Measurements from ENCODE around the gene BIRC6.

BIRC6 gene

DNA sequence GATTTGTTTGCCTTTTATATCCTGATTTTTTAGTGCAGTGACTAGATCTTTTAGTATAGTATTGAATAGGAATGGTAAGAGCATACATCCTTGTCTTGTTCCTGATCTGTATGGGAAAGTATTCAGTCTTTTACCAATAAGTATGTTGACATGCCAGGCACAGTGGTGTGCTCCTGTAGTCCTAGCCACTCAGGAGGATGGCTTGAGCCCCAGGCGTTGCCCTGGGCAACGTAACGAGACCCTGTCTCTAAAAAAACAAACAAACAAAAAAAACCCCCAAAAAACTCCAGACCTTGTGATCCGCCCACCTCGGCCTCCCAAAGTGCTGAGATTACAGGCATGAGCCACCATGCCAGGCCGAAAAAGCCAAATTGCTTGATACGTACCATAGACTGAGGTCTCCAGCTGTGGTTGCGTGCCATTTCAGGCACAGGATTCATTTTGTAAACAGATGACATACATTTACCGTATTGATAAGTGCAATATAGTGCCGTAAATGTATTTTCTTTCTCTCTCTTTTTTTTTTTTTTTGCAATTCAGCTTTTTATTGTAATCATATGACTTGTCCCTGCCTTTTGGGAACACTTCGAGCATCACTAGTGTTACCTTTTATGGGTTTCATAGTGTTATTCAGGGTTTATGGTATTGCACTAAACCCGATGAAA, 18.5 kb downstream of the BIRC6 start:
- DNase-seq = no peak

DNA sequence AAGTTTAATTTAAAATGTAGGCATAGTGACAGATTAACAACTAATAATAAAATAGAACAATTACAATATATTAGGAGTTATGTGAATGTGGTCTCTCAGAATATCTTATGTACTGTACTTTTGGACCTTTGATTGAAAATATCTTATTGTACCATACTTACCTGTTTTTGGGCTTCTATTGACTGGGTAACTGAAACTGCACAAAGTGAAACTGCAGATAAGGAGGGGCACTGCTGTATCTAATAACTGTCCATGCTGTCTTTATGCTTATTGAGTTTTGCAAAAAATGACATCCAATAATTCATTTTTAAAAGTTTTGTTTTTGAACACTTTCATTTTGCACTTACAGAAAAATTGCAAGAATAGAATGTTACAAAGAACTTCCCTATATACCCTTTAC, 19.9 kb downstream of the BIRC6 start:
- DNase-seq = no peak

DNA sequence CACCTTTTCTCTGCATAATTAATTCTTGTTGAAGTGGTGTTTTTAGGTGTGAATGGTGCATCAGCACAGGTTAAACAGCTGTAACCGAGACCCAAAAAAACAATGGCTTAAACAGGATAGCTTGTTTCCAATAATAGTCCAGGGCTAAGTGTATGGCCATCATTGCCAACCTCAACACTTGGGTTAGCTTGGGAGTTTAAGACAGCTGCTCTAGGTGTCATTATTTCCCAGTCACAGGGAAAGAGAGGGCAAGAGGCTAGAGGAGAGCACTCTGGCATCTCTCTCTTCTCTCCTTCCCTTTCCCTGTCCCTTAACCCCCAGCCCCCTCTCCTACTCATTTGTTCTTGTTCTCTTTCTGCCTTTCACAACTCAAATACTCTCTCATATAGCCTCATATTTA, 21.1 kb downstream of the BIRC6 start:
- DNase-seq = no peak

DNA sequence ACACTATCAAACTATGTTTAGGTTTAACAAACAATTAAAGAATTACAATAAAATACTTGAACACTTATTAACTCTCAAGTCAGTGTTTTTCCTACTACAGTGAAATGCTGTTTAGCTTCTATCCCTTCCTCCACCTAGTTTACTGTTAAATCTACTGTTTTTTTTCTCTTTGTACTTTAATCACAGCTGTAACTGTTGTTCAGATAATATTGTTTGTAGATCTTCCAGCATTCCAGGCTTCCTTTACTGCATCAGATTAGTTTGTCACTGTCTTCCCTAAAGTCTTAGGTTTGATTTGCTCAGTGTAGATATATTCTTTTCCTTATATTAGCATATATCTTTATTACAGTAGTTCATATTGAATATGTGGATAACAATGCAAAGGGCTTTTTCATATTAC, 22.5 kb downstream of the BIRC6 start:
- DNase-seq = no peak

DNA sequence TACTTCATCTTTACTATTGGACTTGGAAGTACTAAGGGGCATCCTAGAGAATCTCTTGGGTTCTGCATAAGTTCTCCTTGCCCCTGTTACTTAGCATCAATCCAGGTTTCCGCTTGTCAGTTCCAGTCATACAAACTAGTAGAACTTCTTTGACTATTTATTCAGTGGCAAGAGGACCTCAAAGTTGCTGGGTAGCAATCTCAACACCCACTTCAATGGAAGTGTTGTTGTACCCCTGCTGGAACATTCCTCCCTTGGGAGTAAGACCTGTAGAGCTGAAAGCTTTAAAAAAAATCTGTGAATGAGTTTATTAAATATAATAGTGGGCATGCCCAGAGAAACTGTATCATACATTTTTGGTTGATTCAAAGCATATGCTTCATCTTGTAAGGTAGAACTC, 27.0 kb downstream of the BIRC6 start:
- DNase-seq = no peak

DNA sequence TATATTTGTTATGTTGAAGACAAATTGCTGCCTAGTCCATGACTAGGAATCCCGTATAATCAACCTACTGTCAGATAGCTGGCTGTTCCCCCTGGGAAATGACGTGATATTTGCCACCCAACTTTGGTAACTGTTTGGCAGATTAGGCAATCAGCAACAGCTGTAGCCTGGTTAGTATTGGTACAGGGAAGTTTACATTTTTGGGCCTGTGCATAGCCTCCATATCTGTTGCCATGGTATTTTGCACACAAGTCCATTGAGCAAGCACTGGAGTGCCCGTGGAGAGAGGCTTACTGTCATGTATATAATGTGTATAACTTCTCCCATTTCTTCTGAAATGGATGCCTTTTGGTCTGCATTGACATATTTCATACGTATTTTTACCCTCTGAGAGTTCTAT, 27.7 kb downstream of the BIRC6 start:
- no peak for DNase-seq

DNA sequence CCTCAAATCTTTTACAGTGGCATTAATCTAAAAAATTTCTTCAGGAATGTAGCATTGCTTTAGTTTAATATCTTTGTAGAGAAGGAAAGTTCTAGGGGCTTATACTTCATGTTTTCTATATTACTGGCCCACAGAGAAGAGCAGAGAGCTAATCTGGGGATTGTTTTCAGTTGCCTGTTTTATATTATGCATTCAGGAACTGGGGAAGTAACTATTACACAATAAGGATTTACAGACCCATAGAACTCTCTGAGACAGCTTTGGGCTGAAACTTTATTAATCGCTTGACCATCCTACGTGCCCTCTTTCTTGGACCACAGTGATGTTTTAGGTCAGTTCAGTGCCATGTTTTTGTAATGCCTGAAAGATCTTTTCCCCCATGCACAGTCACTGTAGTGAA, 29.9 kb downstream of the BIRC6 start:
- DNase-seq = no peak

DNA sequence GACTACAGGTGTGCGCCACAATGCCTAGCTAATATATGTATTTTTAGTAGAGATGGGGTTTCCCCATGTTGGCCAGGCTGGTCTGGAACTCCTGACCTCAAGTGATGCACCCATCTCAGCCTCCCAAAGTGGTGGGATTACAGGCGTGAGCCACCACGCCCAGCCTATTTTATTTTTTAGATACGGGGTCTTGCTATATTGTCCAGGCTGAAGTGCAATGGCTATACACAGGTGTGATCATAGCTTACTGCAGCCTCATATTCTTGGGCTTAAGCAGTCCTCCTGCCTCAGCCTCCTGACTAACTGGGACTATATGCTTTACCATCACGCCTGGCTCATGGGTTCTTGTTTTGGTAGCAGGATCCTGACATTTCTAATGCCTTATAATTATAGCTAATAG, 42.4 kb downstream of the BIRC6 start:
- no peak for DNase-seq

DNA sequence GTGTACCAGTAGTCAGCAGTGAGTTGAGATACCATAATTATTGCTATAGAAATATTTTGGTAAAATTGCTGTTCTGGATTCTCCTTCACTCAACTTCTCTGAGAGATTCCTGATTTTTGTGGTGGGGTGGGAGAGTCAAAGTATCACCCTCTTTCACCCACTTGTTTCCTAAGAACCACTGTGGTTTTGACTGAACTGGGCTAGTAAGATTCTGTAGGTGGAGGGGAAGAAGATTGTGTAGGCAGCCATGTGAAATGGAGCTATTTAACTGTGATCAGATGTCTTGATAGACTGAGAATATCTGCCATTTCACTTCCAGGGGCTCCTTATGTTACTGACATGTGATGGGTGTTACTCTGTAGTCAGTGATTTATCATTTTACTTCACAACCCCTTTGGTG, 45.3 kb downstream of the BIRC6 start:
- no peak for DNase-seq

DNA sequence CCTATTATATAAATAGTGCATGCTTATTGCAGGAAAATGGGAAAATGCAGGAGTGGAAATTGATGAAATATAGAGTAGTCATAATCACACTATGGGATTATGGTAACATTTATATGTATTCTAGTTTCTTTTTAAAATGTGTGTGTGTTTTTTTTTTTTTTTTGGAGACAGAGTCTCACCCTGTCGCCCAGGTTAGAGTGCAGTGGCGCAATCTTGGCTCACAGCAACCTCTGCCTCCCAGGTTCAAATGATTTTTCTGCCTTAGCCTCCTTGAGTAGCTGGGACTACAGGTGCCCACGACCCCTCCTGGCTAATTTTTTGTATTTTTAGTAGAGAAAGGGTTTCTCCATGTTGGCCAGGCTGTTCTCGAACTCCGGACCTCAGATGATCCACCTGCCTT, 47.0 kb downstream of the BIRC6 start:
- DNase-seq = no peak

DNA sequence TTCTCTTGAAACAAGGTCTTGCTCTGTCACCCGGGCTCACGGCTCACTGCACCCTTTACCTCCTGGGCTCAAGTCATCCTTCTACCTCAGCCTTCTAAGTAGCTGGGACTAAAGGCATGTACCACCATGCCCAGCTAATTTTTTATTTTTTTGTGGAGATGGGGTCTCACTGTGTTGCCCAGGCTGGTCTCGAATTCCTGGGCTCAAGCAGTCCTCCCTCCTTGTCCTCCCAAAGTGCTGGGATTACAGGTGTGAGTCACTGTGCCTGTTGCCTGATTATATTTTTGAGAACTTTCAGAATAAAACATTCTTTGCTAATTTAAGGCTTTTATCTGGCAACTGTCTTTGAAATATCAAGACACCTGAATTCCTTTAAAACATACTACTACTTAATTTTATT, 47.9 kb downstream of the BIRC6 start:
- no peak for DNase-seq

DNA sequence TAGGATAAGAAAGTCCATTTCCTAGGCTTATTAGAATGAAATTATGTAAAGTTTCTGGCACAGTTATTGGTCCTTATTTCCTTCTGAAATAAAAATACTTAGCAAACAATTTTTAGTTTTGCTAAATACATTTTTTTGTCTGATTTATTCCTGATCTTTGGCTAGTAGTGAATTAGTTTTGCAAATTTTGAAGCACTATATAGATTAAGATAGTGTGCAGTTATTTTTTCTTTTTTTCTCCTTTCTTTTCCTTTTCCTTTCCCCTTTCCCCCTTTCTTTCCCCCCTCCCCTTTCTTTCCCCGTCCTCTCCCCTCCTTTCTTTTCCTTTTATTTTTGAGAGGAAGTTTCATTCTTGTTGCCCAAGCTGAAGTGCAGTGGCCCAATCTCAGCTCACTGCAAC, 59.7 kb downstream of the BIRC6 start:
- no peak for DNase-seq

DNA sequence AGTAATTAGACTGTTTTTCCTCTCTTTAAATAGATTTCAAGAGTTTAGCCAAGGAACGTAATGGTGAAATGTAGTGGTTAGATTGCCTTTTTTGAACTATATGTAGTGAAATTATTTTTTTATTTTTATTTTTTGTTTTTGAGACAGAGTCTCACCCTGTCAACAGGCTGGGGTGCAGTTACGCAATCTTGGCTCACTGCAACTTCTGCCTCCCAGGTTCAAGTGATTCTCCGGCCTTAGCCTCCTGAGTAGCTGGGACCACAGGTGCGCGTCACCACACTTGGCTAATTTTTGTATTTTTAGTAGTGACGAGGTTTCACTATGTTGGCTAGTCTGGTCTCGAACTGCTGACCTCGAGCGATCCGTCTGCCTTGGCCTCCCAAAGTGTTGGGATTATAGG, 60.8 kb downstream of the BIRC6 start:
- no peak for DNase-seq

DNA sequence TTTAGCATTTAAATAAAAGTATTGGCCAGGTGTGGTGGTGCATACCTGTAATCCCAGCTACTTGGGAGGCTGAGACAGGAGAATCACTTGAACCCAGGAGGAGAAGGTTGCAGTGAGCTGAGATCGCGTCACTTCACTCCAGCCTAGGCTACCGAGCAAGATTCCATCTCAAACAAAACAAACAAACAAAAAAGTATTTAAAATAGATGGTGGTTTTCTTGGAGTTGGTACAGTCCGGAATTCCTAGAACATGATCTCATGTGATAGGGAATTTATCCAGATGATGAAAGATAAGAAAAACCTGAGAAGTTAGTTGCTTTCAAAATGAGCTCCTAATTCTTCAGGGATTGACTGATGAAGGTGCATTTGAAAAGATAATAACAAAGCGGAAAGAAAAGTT, 62.0 kb downstream of the BIRC6 start:
- no peak for DNase-seq

DNA sequence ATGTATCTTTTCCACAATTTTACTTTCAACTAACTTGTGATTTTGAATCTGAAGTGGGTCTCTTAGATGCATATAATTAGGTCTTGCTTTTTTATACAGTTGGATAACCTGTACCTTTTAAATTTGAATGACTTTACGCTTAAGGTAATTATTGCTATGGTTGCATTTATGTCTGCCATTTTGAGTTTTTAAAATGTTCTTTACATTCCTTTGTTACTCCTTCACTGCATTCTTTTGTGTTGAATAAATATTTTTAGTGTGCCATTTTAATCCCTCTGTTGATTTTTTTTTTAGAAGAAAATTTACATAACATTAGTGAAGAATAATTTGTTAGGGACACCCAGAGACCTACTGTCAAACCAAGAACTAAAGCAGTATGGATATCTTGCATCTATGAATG, 65.3 kb downstream of the BIRC6 start:
- DNase-seq = no peak

DNA sequence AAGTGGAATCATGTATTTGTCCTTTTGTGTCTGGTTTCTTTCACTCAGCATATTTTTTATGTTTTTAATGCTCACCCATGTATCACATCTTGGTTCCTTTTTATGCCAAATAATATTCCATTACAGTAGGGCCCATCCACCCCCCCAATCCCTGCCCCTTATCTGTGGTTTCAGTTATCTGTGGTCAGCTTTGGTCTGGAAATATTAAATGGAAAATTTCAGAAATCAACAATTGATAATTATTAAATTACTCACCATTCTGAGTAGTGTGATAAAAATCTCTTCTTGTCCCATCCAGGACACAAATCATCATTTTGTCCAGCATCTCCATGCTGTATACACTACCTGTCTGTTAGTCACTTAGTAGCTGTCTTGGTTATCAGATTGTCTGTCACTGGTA, 66.7 kb downstream of the BIRC6 start:
- no peak for DNase-seq

DNA sequence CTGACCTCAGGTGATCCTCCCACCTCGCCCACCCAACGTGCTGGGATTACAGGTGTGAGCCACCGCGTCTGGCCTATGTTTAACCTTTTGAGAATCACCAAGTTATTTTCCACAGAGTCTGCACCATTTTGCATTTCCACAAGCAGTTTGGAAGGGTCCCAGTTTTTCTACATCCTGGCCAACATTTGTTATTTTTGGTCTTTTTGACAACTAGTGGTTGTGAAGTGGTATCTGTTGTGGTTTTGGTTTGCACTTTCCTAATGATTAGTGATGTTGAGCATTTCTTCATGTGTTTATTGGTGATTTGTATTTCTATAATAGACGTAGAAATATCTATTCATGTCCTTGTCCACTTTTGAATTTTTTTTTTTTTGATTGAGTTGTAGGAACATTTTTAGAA, 67.9 kb downstream of the BIRC6 start:
- DNase-seq = no peak

DNA sequence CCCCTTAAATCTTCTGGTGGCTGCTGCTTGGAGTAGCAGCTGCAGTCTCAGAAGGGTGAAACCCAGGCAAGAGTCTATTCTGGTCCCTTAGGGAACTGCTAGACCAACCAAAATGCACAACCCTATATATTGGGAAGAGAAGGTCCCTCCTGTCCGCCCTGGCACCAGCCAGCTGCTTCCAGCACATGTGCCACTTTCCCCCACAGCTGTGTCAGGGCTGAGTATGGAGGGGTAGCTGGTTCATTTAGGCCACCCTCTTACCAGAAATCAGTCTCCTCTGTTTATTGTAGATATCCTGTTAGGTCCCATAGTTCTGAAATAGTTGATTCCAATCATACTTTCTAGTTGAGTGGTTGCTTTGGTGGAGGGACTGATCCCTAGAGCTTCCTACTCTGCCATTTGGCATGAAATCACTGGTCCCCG, 68.9 kb downstream of the BIRC6 start:
- no peak for DNase-seq

DNA sequence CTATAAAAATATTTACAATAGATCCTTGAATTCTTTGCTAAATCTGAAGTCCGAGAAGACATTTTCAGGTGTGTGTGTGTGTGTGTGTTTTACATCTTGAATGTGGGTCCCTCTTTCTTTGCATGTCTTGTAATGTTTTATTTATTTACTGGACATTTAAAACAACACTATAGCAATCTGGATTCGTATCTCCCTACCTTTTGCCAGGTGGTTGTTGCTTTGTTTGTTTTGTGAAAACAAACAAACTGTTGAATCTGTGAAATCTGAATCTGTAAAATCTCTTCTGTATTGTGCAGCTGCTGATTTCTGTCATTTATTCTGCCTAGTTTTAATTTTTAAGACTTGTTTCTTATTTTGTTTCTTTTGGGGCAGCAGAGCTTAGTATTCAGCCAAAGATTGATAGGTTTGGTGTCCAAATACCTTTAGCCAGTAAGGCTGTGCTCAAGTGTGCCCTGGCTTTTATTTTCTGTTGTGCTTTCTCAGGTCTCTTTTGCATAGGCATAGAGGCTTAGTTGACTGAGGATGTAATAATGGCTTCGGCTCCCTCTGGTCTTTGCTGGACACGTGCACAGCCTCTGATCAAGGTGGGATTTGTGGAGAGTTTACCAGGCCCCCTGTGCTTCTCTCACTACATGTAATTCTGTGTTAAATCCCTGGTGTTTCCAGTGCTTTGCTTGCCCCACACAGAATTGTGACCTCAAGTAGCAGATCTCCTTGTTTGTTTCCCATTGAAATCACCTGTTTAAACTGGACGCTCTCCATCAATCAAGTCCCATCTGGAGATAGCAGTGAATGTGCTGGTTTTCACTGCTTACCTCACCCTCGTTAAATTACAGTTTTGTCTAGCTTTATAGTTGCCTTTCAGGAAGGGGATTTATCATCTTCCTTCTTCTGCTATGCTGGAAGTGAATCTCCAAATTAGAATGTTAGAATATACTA, 71.1 kb downstream of the BIRC6 start:
- no peak for DNase-seq

DNA sequence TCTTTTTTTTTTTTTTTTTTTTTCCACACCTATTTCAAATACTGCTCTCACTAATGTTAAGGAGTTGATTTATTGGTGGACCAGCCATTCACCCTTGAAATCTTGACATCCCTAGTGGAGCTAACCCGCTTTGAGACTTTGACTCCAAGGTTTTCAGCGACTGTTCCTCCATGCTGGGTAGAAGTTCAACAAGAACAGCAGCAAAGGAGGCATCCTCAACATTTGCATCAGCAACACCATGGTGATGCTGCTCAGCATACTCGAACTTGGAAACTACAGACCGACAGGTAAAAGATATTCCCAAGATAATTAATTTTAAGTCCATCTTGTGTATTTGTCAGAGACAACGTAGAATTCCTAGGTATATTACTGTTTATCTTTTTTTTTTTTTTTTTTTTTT, 74.0 kb downstream of the BIRC6 start:
- DNase-seq = no peak

DNA sequence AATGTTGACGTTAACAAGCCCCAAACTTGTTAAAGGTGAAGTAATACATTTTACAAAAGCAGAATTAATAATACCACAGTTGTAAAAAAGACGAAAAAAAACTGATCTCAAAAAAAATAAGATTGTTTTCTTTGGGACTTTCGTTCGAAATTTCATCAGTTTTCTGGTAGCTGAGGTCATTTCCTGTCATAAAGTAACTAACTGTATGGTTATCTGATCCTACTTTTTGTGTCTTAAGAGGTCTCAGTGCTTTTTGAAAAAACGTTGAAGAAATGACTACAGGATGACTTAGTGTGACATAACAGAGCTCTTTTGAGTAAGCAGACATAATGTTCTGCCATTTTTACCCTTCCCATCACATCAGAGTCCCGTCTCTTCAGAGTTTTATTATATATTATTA, 79.3 kb downstream of the BIRC6 start:
- DNase-seq = no peak

DNA sequence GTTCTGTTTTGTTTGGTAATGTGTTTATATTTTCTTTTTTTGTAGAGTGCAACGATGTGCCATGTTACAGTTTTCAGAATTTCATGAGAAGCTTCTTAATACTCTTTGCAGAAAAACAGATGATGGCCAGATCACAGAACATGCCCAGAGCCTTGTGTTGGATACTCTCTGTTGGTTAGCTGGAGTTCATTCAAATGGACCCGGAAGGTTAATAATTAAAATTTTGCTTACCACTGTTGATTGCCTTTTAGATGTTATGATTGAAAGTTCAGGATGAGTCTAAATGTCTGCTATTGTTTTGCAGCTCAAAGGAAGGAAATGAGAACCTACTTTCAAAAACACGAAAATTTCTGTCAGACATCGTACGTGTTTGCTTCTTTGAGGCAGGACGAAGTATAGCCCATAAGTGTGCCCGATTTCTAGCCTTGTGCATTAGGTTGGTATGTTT, 85.2 kb downstream of the BIRC6 start:
- no peak for DNase-seq

DNA sequence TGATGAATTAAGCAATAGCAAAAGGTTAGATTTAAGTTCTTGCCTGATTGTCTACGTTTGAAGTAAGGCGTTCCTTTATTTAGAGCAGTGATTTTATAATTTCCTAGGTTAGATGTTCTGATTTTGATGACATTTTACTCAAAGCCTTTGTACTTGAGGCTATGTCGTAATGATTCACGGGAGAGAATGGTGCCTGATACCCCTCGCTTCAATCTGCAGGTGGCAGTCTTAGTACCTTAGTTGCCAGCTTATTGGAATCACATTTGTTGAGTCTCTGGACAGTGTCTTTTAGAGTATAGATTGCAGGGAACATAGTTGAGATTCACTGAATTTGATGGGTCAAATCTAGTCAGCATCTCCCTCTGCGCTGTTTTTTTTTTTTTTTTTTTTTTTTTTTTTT, 89.5 kb downstream of the BIRC6 start:
- DNase-seq = no peak

DNA sequence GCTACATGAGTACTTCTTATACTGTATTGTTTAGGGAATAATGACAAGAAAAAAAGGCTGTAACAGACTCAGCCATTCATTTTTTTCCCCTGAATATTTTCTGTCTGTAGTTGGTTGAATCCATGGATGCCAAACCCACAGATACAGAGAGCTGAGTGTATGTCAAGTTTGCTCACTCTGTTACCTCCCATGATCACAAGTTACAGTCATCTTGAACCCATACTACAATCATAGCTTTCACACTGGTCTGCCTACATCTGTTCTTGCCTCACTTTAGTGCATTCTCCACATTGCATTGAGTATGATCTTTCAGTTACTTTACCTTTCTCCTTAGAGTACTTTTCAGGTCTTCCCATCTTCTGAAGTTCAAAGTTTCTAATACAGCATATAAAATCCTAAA, 94.0 kb downstream of the BIRC6 start:
- no peak for DNase-seq

Data from activated CD4-positive, alpha-beta T cell treated with anti-CD3 and anti-CD28 coated beads, Interleukin-2, amount 50 U/mL, for 16 hours (primary cell).